GM18867 (cell line): ENCODE results near the gene GPR171.

ENCODE experiments used
- ATAC-seq: cut with Tn5 transposase; IDR thresholded peaks from one replicate; pipeline ENCODE4 v1.9.1; 2021; ENCODE audit warnings: mild to moderate bottlenecking, moderate library complexity; ENCODE audit not compliant: unreplicated experiment

The GPR171 gene

GRCh38 chr3:151182349-151183079, 20.5 kb downstream of the GPR171 start:
- ATAC-seq, result no peak

GRCh38 chr3:151178208-151178845, 24.7 kb downstream of the GPR171 start:
- no peak for ATAC-seq

GRCh38 chr3:151175952-151176351, 27.1 kb downstream of the GPR171 start:
- no peak for ATAC-seq

GRCh38 chr3:151174351-151174750, 28.7 kb downstream of the GPR171 start:
- ATAC-seq, result no peak

DNA sequence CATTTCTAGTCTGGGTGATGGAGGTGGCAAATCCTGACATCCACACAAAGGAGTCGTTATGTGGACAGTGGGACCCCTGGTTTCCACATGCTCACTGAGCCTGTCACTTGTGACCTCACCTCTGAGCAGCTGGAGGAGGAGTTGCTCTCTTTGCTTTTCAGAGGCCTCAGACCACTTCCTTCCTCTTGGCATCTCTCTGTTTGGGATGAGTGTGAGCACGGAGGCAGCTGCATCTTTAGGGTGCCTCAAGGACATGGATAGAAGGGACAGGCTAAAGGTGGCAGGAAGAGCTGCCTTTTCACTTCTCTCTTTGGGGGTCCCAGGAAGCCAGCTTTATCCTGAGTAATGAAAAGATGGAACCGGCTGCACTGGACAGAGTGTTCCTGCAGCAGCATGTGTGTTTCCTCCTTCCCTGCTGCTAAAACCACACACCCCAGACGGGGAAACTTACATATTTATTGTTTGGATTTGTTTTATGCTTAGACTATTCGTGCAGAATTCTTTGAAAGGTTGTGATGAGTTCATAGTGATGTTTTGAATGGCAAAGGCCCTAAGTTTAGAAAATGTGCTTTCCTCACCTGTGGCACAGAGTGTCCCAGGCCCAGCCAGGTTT, 31.8 kb downstream of the GPR171 start:
- peak; percentile 47 for ATAC-seq

- peak; percentile 40 for ATAC-seq
Measured at GRCh38 chr3:151169948-151170679, 32.9 kb downstream of the GPR171 start.

- peak; percentile 41 for ATAC-seq
Measured at GRCh38 chr3:151169262-151169947, 33.6 kb downstream of the GPR171 start.

- ATAC-seq, result peak; percentile 64
Measured at GRCh38 chr3:151168269-151169094, 34.5 kb downstream of the GPR171 start.

DNA sequence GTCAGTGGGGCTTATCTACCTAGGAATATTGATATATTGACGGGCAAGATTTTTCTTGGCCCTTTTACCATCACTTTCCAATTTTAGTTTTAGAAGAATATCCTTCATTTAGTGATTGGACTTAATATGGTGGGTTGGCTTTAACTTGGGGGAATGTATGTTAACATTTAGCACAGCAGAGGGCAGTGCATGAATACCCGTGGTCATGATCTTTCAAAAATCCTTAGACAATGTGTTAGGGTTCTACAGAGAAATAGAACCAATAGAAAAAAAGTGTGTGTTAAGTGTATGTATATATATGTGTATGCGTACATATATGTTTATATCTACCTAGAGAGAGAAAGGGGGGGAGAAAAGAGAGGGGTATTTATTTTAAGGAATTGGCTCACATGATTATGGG, 36.9 kb downstream of the GPR171 start:
- no peak for ATAC-seq

DNA sequence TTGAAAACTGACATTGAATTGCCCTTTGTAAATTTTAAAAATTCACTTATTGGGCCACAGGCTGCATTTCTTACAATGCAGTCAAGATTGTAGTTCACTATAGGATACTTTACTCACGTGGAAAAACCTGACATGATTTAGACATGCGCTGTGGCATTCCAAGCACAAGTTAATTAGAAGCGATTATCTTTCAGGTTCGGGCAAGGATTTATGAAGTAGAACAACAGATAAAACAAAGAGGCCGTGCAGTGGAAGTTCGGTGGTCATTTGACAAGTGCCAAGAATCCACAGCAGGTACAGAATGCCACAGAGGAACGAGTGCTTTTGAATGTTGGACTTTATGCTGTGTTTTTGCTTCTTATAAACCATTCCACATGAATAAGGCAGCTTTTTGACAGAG, 37.8 kb downstream of the GPR171 start:
- ATAC-seq, result no peak

DNA sequence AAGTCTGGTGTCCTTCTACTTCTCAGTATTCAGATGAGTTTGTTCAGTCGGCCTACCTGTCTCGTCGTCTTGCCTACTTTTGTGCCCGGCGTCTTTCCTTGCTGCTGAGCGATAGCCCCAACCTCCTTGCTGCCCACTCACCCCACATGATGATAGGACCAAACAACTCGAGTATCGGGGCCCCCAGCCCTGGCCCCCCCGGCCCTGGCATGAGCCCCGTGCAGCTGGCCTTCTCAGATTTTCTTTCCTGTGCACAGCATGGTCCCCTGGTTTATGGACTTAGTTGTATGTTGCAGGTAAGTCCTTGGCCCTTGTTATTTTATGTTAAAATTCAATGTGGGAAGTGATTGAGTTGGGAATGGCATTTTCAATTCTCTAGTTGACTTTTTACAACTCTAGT, 43.2 kb downstream of the GPR171 start:
- ATAC-seq, result no peak

GRCh38 chr3:151156618-151157216, 46.3 kb downstream of the GPR171 start:
- ATAC-seq, result peak; percentile 91

- ATAC-seq, result no peak
Measured at GRCh38 chr3:151155409-151156128, 47.4 kb downstream of the GPR171 start.

DNA sequence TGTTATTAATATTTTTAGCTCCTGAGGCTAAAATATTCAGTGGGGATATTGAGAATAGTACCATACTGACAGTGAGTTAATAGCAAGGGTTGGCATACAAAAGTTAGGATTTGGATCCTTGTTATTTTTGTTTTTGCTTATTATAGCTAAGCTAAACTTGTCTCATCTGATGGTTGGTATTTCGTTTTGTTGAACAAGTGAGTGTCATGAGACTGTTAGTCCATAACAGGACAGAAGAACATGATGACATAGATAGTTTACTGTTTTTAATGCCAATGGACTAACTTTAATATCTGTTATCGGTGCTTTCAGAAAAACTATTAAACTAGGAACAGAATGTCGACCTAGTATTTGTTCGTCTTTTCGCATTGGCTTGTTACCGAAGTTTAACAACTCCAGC, 48.5 kb downstream of the GPR171 start:
- no peak for ATAC-seq

- no peak for ATAC-seq
Measured at GRCh38 chr3:151152455-151153079, 50.4 kb downstream of the GPR171 start.
